ENCODE data around the gene PAX7. TPM values are rescaled to one million over a fixed set of nuclear protein-coding genes. Genes with fewer than 3 reads are reported as not detected.

PAX7 gene
- total and polyA plus RNA-seq, 11 donors, result not detected

DNA sequence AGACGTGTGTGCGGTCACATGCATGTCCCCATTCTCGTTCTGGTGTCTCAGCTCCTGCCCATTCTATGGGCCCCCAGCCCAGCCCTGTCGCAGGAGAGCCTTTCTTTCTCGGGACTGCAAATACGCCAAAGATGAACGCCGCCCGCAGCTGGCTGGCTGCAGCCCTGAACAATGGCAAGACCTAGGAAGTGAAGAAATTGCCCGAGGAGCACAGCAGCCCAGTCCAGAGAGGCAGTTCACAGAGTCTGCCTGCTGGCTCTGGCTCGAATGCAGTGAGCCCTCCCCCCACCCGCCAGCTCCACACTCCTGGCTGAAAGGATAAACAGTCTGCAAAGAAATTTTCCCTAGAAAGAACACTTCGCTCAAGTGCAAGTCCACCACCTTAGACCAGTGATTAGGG, 23.3 kb downstream of the PAX7 start:
- intact Hi-C loops (cut with DNase I), result no loop called here
- no peaks in the 10 kb centered on the region for H3K9me3 ChIP-seq
- no peak for TF ChIP-seq POLR2A (IDR thresholded peaks at IDR 0.05)
- TF ChIP-seq, protein P1, sequence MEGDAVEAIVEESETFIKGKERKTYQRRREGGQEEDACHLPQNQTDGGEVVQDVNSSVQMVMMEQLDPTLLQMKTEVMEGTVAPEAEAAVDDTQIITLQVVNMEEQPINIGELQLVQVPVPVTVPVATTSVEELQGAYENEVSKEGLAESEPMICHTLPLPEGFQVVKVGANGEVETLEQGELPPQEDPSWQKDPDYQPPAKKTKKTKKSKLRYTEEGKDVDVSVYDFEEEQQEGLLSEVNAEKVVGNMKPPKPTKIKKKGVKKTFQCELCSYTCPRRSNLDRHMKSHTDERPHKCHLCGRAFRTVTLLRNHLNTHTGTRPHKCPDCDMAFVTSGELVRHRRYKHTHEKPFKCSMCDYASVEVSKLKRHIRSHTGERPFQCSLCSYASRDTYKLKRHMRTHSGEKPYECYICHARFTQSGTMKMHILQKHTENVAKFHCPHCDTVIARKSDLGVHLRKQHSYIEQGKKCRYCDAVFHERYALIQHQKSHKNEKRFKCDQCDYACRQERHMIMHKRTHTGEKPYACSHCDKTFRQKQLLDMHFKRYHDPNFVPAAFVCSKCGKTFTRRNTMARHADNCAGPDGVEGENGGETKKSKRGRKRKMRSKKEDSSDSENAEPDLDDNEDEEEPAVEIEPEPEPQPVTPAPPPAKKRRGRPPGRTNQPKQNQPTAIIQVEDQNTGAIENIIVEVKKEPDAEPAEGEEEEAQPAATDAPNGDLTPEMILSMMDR (IDR thresholded peaks at IDR 0.05), result no peak
- DNase-seq (no peak), ATAC-seq (no peak)
- H3K4me1 ChIP-seq, result no peaks in the 10 kb centered on the region
- no peak overlapping the region for H3K27ac ChIP-seq
- no peaks in the 10 kb centered on the region for H3K36me3 ChIP-seq
- H3K4me3 ChIP-seq, result no peak overlapping the region
- 12 to 27% (median 18%) methylated on average over 13 of the region's 13 CpGs for WGBS, 4 donors
- peaks cover 24 to 95% (median 65%) of the 10 kb centered on the region in 9 donors for H3K27me3 ChIP-seq

DNA sequence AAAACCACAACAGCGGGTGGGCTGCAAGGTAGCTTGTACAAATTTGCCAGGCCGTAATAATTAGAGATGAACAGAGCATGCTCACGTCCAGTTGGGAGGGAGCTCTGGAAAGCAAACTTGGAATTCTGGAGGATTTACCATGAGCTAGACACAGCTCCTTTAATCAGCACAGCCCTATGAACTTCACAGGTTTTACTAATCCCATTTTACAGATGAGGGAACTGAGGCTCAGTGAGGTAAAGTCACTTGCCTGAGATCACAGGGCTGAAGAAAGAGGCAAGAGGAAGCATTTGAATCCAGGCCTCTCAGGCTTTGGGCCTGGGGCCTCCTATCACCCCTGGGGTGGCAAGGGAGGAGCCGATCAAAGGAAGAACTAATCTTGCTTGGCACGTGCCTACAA, 24.0 kb downstream of the PAX7 start:
- ATAC-seq (no peak), DNase-seq (no peak)
- Histone ChIP-seq H3K9me3 (no peaks in the 10 kb centered on the region), H3K36me3 (no peaks in the 10 kb centered on the region), H3K4me3 (no peak overlapping the region), H3K27ac (no peak overlapping the region), H3K4me1 (no peaks in the 10 kb centered on the region), H3K27me3 (peaks cover 24 to 95% (median 58%) of the 10 kb centered on the region in 9 donors)
- WGBS, 4 donors, result 78 to 90% (median 79%) methylated on average over 5 of the region's 5 CpGs
- TF ChIP-seq POLR2A (IDR thresholded peaks at IDR 0.05), result no peak
- TF ChIP-seq, protein P1 (IDR thresholded peaks at IDR 0.05), result no peak
- intact Hi-C loops (cut with DNase I), result no loop called here

DNA sequence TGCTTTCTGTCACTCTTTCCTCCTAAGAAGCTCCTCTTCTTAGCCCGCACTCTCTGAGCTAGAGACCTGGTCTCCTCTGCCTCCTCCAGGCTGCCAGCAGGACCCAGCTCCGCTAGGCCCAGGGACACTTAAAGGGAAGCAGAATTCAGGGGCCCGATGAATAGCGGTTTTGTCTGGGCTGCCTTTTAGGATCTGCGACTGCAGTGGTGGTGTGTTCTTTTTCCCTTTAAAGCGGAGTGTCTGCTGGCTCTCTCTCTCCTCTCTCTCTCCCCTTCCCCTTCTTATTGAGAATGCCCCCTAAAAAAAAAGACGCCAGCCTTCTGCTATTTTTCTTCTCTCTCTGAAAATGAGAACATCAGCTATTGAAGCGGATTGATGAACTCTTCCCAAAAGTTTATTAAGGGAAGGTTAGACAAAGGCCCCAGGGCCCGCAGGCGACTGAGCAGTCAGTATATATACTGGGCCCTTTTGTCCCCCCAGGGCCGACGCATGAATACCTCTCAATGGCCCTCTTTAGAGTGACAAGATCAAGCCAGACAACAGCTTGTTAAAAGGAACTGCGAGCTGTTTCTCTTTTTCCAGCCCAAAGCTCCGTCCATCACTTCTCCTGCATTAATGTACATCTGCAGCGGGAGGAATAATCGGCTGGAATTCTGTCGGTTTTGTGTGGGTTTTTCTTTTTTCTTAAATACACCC, 27.0 kb downstream of the PAX7 start:
- 52 to 63% (median 60%) methylated on average over 17 of the region's 17 CpGs for WGBS, 4 donors
- DNase-seq (no peak), ATAC-seq (no peak)
- H3K4me3 ChIP-seq, result no peak overlapping the region
- TF ChIP-seq POLR2A (IDR thresholded peaks at IDR 0.05), result no peak
- TF ChIP-seq, protein P1 (IDR thresholded peaks at IDR 0.05), result no peak
- no peak overlapping the region for H3K27ac ChIP-seq
- intact Hi-C loops (cut with DNase I), result no loop called here
- H3K9me3 ChIP-seq, result no peaks in the 10 kb centered on the region
- no peaks in the 10 kb centered on the region for H3K36me3 ChIP-seq
- no peaks in the 10 kb centered on the region for H3K4me1 ChIP-seq
- peaks cover 11 to 86% (median 39%) of the 10 kb centered on the region in 9 donors for H3K27me3 ChIP-seq

DNA sequence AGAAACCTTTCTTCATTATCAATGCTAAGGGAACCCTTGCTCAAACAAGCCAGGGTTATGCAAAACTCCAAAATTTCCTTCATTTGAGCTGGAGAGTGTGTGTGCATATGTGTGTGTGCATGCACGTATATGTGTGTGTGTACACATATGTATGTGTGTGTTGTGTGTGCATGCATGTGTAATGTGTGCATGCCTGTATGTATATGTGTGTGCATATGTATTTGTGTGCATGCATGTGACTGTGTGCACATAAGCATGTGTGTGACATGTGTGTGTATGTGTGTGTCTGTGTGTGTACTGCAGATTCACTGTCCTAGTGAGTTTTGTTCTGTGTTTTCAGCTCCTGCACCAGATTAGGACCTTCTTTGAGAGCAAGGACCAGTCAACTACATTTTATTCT, 28.2 kb downstream of the PAX7 start:
- Histone ChIP-seq H3K27ac (no peak overlapping the region), H3K27me3 (peaks cover 6 to 86% (median 33%) of the 10 kb centered on the region in 9 donors), H3K36me3 (no peaks in the 10 kb centered on the region), H3K9me3 (no peaks in the 10 kb centered on the region), H3K4me1 (no peaks in the 10 kb centered on the region), H3K4me3 (no peak overlapping the region)
- intact Hi-C loops (cut with DNase I), result no loop called here
- WGBS, 4 donors, result 78 to 89% (median 83%) methylated on average over 1 of the region's 1 CpG
- DNase-seq, result no peak
- no peak for ATAC-seq
- TF ChIP-seq POLR2A (IDR thresholded peaks at IDR 0.05), result no peak
- TF ChIP-seq, protein P1 (IDR thresholded peaks at IDR 0.05), result no peak

Measured in heart left ventricle (tissue), 16 donors.